DMS153 (cell line): Measurements from ENCODE around the gene GADD45A.
"Not testable (repeated sequence)": the region's sequence is repeated elsewhere in the genome, so short reads cannot be mapped to it uniquely, and the experiment has no call there.

Experiments used
- DNase-seq: peaks from one replicate; lab custom pipeline; 2025; lab: John Stamatoyannopoulos, UW

The GADD45A gene

DNA sequence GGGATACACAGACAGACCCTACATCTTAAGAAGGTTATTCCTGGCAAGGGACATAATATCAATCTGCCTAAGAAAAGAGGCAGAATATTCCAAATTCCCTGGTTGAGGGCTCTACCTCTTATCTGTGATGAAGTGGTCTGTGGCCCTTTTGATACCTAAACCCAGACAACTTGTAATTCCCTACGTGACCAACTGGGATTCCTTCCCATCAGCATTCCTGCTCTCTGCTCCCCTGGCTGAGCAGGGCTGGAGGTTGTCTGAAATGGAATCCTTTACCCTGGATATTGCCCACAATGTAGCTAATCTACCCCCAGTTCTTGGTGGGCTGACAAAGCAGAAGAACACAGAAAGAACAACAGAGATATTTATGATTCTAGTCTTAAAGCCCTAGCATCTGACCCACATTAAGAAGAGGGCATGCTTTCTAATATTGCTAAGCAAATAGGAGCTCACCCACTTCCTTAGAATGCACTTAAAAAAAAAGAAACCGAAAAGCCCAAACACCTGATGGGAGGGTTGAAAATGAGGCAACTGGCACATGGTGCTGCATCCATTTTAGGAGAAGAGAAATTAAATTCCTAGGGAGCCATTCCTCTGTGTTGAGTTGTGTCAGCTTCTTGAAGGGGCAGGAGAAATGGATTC is 36.8 kb downstream of the GADD45A start:
- no peak for DNase-seq

DNA sequence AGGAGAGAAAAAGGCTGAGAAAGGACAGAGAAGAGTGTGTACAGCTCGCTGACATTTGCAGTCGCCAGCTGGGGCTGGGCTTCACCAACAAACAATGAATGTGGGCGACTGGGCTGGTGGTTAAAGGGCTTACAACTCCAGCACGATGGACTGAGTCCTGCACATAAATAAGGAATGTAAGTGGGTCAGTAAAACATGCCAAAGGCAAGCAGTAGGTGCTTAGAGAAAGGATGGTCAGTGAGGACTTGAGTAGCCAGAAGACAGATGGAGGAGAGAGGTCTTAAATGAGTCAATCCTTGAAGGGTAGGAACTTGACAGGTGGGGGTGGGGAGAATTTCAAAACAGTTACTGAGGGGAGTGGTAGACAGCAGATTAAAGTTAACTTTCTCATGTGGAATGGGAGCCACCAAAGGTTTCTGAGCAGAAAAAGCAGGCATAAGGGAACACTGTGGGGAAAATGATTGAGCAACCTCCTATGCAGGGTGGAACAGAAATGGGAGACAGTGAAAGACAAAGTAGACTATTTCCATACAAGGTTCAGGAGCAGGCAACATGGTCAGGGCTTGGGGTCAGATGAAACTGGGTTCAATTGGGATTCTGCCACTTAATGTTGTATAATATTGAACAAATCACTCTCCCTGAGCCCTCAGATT is 37.4 kb downstream of the GADD45A start:
- no peak for DNase-seq

DNA sequence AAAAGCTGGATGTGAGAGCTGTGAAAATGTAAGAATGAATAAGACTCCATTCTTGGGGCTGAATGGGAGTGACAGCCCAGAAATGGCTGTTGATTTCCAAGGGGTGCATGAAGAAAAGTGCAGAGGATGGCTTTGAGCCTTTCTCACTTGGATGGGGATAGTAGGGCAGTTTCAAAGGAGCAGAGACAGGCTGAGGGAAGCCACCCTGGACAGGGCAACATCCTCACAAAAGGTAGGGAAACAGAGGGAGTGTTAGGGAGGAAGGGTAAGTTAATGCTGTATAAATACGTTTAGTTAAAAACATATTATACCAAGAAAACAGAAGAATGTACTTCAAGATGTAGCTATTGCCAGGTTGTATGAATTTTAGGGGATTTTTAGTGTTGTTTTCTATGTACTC is 38.1 kb downstream of the GADD45A start:
- DNase-seq: no peak

DNA sequence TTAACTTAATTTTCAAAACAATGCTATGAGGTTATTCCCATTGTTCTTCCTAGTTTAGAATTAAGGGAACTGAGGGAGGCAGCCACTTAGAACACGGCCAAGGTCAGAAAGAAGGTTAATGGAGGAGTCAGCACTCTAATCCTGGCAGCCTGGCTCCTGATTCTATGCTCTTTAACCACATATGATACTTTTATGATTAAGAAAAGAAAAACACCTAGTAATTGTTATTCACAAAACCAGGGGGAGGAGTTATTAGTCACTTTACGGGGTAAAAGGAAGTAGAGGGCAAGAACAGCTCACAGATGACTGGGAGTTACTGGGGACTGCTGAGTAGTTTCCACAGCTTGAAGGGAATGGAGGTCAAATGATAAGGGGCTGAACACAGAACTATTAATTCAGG is 38.6 kb downstream of the GADD45A start:
- DNase-seq: no peak

DNA sequence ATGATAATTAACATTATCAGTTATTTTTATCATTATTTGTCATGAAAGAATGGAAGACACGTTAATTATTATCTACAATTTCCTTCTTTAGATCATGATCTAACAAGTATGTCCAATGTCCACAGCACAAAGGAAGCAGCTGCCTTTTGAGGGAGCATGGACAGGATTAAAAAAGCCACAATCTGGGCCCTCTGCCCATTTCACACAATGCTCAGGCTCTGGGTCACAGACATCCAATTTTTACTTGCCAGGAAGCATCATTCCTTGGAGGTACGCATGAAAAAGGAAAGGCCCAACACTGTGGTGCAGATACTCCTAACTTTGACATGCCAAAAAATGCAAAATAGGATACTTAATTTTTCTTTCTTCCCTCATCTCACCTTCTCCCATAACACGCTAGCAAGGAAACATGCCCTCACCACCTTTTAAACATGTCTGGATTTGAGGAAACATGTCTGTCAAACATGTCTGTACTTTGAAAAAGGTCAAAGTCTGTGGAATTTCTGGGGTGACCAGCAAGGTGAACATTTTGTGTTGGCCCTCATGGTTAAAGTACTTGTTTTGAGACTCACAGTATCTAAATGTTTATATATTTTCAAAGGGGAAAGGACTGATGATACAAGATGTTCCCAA is 40.0 kb downstream of the GADD45A start:
- DNase-seq: peak; percentile 61

DNA sequence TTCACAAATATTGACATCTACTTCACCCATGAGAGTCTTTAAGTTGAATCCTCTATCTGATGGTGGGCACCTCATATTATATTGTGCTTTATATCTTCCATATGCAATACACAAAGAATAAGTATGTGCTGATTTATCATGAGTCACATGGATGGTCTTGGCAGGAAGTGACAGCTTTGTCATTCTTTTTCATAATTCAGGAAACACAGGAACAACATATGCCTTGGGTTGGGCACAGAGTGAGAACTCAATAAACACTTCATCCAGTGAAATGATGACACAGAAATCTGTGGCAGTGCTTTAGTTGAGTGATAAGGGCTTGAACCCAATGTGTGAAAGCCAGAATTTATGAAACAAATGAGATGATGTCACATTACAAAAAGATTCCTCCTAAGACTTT is 41.2 kb downstream of the GADD45A start:
- no peak for DNase-seq

DNA sequence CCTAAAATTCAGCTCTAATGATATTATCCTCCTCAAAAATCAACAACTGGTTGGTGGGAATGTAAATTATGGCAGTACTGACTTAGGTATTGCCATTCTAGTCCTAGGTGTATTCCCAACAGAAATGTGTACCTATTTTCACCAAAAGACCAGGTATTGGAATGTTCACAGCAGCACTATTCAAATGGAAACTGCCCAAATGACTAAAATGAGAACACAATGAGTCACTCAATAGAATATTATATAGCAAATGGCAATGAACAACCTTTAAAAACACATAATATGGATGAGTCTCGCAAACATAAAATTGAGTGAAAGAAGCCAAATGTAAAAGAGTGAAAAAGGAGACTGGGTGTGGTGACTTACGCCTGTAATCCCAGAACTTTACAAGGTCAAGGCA is 44.9 kb downstream of the GADD45A start:
- DNase-seq: no peak

DNA sequence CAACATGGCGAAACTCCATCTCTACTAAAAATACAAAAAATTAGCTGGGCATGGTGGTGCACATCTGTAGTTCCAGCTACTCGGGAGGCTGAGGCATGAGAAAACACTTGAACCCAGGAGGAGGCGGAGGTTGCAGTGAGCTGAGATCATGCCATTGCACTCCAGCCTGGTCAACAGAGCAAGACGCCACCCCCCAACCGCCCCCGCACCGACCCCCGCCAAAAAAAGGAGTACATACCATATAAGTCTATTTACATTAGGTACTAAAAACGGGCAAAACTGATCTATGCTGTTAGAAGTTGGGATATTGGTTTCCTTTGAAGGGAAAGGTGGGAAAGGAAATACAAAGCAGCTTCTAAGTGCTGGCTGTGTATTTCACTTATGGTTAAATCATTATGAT is 45.3 kb downstream of the GADD45A start:
- not testable (repeated sequence) for DNase-seq

DNA sequence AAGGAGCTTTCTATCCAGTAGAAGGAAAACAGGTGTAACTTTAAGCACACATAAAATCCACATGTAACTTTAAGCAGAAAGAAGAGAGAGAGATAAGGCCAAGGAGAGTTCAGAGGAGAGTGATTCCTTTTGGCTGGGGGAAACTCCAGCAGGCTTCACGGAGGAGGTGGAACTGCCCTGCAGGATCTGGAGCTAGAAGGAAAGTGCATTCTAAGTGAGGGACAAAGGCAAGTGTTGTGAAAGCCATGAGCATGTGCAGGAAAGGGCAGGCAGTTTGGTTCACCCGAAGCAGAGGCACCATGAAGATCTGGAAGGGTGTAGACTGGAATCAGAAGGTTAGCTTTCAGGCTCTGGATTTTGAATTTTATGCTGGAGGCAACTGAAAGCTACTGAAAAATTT is 46.3 kb downstream of the GADD45A start:
- no peak for DNase-seq

DNA sequence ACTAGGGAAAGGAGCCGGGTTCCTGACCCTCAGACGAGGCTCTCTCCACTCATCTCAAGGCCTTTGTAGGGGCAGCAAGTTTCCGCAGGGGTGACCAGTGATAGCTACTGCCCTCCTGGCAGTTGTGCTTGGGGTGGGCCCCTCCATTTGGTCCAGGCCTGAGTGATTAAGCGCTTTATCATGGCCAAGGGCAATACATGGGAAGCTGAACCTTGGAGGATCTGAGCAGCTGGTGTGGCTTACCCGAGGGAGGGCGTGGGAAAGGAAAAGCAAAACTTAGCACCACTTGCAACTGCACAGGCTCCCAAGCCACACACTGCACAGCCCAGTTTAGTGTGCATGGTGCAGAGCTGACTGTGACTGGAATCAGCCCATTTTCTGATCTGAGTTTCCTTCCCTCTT is 47.8 kb downstream of the GADD45A start:
- DNase-seq: no peak

DNA sequence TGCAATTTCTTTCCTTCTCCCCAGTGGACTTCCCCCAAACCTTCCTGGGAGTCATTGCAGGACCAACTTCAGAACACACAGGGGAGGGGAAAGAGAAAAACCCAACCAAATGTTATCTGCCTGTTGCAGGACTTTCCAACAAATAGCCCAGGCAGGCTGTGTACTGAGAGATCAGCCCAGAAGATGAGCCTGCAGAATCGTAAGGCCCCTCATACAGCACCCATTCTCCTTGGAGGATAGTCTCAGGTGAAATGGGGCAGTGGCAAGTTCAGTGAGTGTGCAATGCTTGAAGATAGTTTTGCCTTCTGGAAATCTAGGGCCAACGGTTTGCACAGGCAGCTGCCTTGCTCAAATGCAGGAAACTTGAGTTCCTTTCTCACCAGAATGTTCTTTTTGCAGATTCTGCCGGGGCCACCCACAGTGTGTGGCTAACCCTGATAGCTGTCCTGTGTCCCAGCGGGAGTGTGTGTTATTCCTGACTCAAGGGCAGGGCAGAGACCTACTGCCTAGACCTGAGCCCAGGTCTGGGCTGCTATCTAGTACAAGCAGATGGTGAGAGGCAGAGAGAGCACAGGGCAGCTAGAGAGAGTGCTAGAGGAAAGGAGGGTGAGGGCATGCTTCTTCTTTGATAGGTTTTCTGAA is 48.8 kb downstream of the GADD45A start:
- no peak for DNase-seq

DNA sequence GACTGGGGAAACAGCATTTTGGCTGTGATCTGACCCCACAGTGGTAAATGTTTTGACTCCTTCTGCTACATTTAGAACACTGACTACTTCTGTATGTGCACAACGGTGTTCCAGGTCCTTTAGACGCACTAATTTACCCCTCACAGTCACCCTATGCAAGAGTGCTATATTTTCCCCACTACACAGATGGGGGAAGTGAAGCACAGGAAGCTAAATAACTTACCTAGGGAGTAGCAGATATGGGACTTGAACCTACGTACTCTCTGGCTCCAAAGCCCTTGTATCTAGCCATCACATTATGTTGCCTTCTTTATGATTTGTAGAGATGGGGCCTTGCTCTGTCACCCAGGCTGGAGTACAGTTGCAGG is 49.3 kb downstream of the GADD45A start:
- no peak for DNase-seq

DNA sequence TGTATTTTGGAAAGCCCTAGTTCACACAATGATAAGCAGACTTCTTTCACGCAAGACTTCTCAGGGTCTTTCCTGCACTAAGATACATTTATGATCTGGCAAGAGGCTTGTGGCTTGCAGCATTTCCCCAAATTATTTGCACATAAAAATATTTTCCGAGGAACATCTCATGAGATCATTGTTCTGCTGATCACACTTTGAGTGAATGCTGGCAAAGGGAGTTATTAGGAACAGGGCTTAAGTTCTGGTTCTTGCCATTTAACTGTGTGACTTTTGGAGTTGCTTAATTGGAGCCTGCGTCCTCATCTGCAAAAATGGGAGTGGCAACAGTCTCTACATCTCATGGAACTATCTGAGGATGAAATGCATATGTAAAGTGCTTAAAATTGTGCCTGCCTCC is 50.2 kb downstream of the GADD45A start:
- no peak for DNase-seq

DNA sequence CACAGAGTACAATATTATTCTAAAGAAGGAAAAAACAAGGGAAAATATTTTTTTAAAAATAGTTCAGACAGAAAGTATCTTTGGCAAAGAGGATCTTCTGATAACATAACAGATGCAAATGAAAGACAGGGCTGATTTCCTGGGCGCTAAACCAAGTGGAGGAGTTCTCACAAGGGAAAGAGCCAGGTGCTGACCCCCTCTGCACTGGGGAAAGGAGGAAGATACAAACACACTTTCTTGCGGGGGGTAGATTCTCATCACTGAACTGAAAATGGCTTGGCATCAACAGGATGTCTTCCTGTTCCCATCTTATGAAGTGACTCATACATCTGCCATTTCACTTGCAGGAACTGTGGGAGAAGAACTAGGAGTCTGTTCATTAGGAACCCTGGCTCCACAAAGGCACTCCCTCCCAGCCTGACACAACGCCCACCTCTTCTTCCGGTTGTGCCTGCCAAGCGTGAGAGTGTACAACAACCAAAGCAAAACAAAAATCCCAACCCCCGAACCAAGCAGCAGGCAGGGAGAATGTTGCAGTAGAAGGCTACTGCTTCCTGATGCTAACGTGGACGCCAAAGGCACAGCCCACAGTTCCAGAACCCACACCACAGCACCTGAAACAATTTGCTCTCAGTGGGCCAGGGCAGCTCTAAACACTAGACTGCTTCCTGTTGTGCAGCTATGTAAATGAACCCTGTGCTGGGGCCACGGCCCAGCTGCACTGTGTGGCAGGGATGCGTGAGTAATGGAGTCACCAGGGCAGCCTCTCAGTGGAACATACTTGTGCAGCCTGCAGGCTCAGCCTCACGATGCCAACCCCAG is 51.0 kb downstream of the GADD45A start:
- DNase-seq: peak; percentile 43

DNA sequence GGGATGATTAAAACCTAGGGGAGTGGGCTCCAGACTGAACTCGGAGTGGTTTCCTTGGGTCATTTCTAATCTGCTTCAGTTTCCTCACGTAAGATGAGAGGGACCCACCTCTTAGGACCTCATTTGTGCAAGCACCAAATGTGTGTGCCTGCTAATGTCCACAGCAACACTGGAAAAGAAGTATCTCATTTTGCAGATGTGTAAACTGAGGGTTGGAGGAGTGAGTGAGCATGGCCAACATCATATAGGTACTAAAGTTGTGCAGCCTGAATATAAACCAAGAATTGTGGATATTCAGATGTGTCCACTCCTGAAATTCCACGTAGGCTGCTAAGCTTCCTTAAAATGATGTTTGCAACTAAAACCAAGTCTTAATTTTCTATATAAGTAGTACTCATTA is 51.7 kb downstream of the GADD45A start:
- no peak for DNase-seq

DNA sequence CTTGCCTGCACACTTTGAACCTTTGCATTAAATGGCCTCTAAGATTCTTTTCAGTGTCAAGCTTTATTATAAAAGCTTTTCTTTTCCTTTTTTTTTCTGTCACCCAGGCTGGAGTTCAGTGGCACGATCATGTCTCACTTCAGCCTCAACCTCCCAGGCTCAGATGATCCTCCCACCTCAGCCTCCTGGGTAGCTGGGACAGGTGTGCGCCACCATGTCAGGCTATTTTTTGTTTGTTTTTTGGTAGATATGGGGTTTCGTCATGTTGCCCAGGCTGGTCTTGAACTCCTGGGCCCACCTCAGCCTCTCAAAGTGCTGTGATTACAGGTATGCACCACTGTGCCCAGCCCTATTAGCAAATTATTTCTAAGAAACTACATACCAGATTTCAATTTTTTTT is 52.9 kb downstream of the GADD45A start:
- no peak for DNase-seq
